PC-9 (cell line): ENCODE measurements around the gene F2RL1.

ENCODE experiments used
- EZH2 ChIP-seq: fragments of 200-600 bp; sonication (generic); IDR thresholded peaks from 2 replicates; pipeline ENCODE4 v1.8.0; 2017; ENCODE audit warnings: antibody characterized with exemption, low read depth
- TF ChIP-seq, protein P1 (sequence below): fragments of 200-600 bp; sonication (generic); conservative IDR thresholded peaks from 2 replicates; pipeline ENCODE4 v1.6.1; 2017; ENCODE audit warnings: mixed run types, antibody characterized with exemption, mild to moderate bottlenecking, moderate library complexity

DNA sequence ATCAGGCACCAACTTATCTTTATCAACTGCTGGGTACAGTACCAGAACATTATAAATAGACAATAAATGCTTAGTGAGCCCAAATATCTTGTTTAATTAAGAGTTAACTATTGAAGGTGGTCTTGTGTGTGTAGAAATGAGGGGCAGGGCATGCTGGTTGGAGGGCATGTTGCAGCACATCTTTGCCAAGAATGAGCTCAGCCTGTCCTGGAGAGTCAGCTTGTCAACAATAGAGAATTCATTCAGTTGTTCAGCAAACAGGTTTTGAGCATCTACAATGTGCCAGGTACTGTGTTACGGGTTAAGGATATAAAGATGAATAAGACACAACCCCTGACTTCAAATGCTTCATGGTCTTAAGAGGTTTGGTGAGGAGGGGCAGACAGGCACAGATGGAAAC, 19.2 kb upstream of the F2RL1 start:
- TF ChIP-seq, protein P1, sequence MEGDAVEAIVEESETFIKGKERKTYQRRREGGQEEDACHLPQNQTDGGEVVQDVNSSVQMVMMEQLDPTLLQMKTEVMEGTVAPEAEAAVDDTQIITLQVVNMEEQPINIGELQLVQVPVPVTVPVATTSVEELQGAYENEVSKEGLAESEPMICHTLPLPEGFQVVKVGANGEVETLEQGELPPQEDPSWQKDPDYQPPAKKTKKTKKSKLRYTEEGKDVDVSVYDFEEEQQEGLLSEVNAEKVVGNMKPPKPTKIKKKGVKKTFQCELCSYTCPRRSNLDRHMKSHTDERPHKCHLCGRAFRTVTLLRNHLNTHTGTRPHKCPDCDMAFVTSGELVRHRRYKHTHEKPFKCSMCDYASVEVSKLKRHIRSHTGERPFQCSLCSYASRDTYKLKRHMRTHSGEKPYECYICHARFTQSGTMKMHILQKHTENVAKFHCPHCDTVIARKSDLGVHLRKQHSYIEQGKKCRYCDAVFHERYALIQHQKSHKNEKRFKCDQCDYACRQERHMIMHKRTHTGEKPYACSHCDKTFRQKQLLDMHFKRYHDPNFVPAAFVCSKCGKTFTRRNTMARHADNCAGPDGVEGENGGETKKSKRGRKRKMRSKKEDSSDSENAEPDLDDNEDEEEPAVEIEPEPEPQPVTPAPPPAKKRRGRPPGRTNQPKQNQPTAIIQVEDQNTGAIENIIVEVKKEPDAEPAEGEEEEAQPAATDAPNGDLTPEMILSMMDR = no peak
- no peak for TF ChIP-seq EZH2
